Neural cell (in vitro differentiated cells): ENCODE results near the gene HSD11B1L.

Experiments used
- CTCF ChIP-seq: fragments of 450-650 bp; IDR thresholded peaks from 2 replicates; pipeline ENCODE4 v1.5.1; 2014; ENCODE audit warnings: antibody characterized with exemption, mild to moderate bottlenecking, moderate library complexity; ENCODE audit not compliant: poor library complexity, severe bottlenecking
- EZH2 ChIP-seq: fragments of 200-600, 300-800 bp; shearing (Covaris generic), sonication (generic); IDR thresholded peaks from 2 replicates; pipeline ENCODE4 v1.6.1; 2014; ENCODE audit warnings: antibody characterized with exemption, low read length, borderline replicate concordance, mild to moderate bottlenecking; ENCODE audit not compliant: insufficient read depth, poor library complexity, severe bottlenecking
- POLR2AphosphoS5 ChIP-seq: IDR thresholded peaks from 2 replicates; pipeline ENCODE4 v1.6.1; 2012
- REST ChIP-seq: IDR thresholded peaks from 2 replicates; pipeline ENCODE4 v1.6.1; 2012; ENCODE audit warnings: borderline replicate concordance

GRCh38 chr19:5652261-5652660 is 28.6 kb upstream of the HSD11B1L start:
- TF ChIP-seq EZH2 (no peak), CTCF (no peak), POLR2AphosphoS5 (no peak), REST (no peak)
